Measurements from ENCODE around the gene ZSCAN5A.
A peak's percentile ranks its signal among the peaks of the same experiment; 100 is the strongest.
"Not testable (repeated sequence)": the region's sequence is repeated elsewhere in the genome, so short reads cannot be mapped to it uniquely, and the experiment has no call there.

The ZSCAN5A gene

GRCh38 chr19:56314381-56315076, at the start of gene ZSCAN5A:
Gene ZSCAN5A (minus strand): TSS chr19:56314839. CDS start chr19:56225046, 89,793 bp downstream.
- peak; percentile 99 for DNase-seq

GRCh38 chr19:56360841-56361240, 46.2 kb upstream of the ZSCAN5A start:
- DNase-seq: no peak

- no peak for DNase-seq
Observed at GRCh38 chr19:56356944-56357343, 42.3 kb upstream of the ZSCAN5A start.

- no peak for DNase-seq
Observed at GRCh38 chr19:56355517-56355916, 40.9 kb upstream of the ZSCAN5A start.

- no peak for DNase-seq
Observed at GRCh38 chr19:56351208-56351607, 36.6 kb upstream of the ZSCAN5A start.

- DNase-seq: no peak
Observed at GRCh38 chr19:56350416-56351045, 35.9 kb upstream of the ZSCAN5A start.

GRCh38 chr19:56348289-56348877, 33.7 kb upstream of the ZSCAN5A start:
- no peak for DNase-seq

- DNase-seq: no peak
Observed at GRCh38 chr19:56347163-56347778, 32.6 kb upstream of the ZSCAN5A start.

GRCh38 chr19:56341948-56342347, 27.3 kb upstream of the ZSCAN5A start:
- DNase-seq: no peak

- not testable (repeated sequence) for DNase-seq
Observed at GRCh38 chr19:56339031-56339430, 24.4 kb upstream of the ZSCAN5A start.

GRCh38 chr19:56337077-56337476, 22.4 kb upstream of the ZSCAN5A start:
- not testable (repeated sequence) for DNase-seq

GRCh38 chr19:56335371-56335770, 20.7 kb upstream of the ZSCAN5A start:
- not testable (repeated sequence) for DNase-seq

GRCh38 chr19:56333506-56333905, 18.9 kb upstream of the ZSCAN5A start:
- DNase-seq: peak; percentile 18

- DNase-seq: no peak
Observed at GRCh38 chr19:56332695-56333094, 18.1 kb upstream of the ZSCAN5A start.

- DNase-seq: no peak
Observed at GRCh38 chr19:56324436-56324835, 9.8 kb upstream of the ZSCAN5A start.

- no peak for DNase-seq
Observed at GRCh38 chr19:56321989-56322440, 7.4 kb upstream of the ZSCAN5A start.

- DNase-seq: no peak
Observed at GRCh38 chr19:56321254-56321988, 6.8 kb upstream of the ZSCAN5A start.

- no peak for DNase-seq
Observed at GRCh38 chr19:56319991-56320390, 5.4 kb upstream of the ZSCAN5A start.

- no peak for DNase-seq
Observed at GRCh38 chr19:56317749-56318148, 3.1 kb upstream of the ZSCAN5A start.

GRCh38 chr19:56316728-56317127, 2.1 kb upstream of the ZSCAN5A start:
- DNase-seq: no peak

- DNase-seq: peak; percentile 99
Observed at GRCh38 chr19:56315077-56315828, 614 bp upstream of the ZSCAN5A start.

- DNase-seq: no peak
Observed at GRCh38 chr19:56314018-56314380, 640 bp downstream of the ZSCAN5A start.

Measured in DMS79 treated with DMSO at 0.1 percent for 48 hours (cell line).